H1 (cell line): ENCODE data around the gene RHBDD1. TPM values are rescaled to one million over a fixed set of nuclear protein-coding genes. Genes with fewer than 3 reads are reported as not detected.

ENCODE experiments used
- CTCF ChIA-PET: fragments of 300-600 bp; sonication (Branson Sonifier 250); formaldehyde crosslinking; loops from one replicate; lab custom pipeline; 2021; ENCODE audit not compliant: partially characterized antibody; lab: Charles Lee
- POLR2A ChIA-PET: fragments of 300-600 bp; sonication (Branson Sonifier 250); formaldehyde crosslinking; loops from one replicate; lab custom pipeline; 2021; ENCODE audit warnings: inconsistent platforms; ENCODE audit not compliant: partially characterized antibody; lab: Charles Lee
- DNase-seq, 2 experiments: peaks; one replicate each; pipeline versions ENCODE4 v3.0.0 to v3.0.0-alpha.2; 2010 to 2022; ENCODE audit warnings: low spot score in 2 of 2, low read depth in 1 of 2, mixed read lengths in 1 of 2
- FAIRE-seq: peaks from 2 replicates; lab custom pipeline; 2011; peaks lifted over from hg19 to GRCh38; lab: Jason Lieb, UNC
- H2AFZ ChIP-seq: 2 replicates; pipeline ENCODE4 v1.8.1; 2012; ENCODE audit warnings: low read length, inconsistent platforms
- H2AK5ac ChIP-seq: 2 replicates; pipeline ENCODE4 v1.6.1; 2013; ENCODE audit warnings: low read depth, low read length
- H2BK120ac ChIP-seq: replicated peaks from 2 replicates; pipeline ENCODE3; 2013; ENCODE audit warnings: low read depth, low read length, inconsistent platforms
- H2BK12ac ChIP-seq: 2 replicates; pipeline ENCODE4 v1.6.1; 2013; ENCODE audit warnings: low read depth, low read length
- H2BK15ac ChIP-seq: 2 replicates; pipeline ENCODE4 v1.6.1; 2013; ENCODE audit warnings: low read length
- H2BK20ac ChIP-seq: 2 replicates; pipeline ENCODE4 v1.6.1; 2013; ENCODE audit warnings: low read length
- H2BK5ac ChIP-seq: 2 replicates; pipeline ENCODE4 v1.6.1; 2013; ENCODE audit warnings: low read depth, low read length
- H3K14ac ChIP-seq: 2 replicates; pipeline ENCODE4 v1.6.1; 2013; ENCODE audit warnings: inconsistent platforms; ENCODE audit not compliant: insufficient read length
- H3K18ac ChIP-seq: 2 replicates; pipeline ENCODE4 v1.6.1; 2013; ENCODE audit warnings: low read length; ENCODE audit errors: extremely low read depth
- H3K23ac ChIP-seq: 2 replicates; pipeline ENCODE4 v1.6.1; 2013; ENCODE audit warnings: inconsistent platforms; ENCODE audit not compliant: insufficient read length
- H3K23me2 ChIP-seq: 2 replicates; pipeline ENCODE4 v1.6.1; 2013; ENCODE audit warnings: low read depth, low read length
- H3K27ac ChIP-seq: 2 replicates; pipeline ENCODE4 v1.6.1; 2011; ENCODE audit warnings: low read depth, low read length, inconsistent platforms
- H3K27me3 ChIP-seq, 4 experiments: replicated peaks in 1 of 4; 1 replicate in 1 of 4; 2 replicates in 3 of 4; pipeline versions ENCODE4 v1.6.1 to v1.8.1; 2011 to 2013; ENCODE audit warnings: low read length in 3 of 4, mild to moderate bottlenecking in 3 of 4, inconsistent platforms in 2 of 4, mixed read lengths in 2 of 4, moderate library complexity in 1 of 4; ENCODE audit not compliant: control insufficient read depth in 3 of 4, insufficient read depth in 3 of 4; ENCODE audit errors: extremely low read depth in 1 of 4
- H3K36me3 ChIP-seq, 4 experiments: 2 replicates each; pipeline versions ENCODE4 v1.6.1 to v1.8.1; 2011 to 2013; ENCODE audit warnings: mild to moderate bottlenecking in 4 of 4, low read length in 3 of 4, moderate library complexity in 2 of 4, control low read depth in 1 of 4, inconsistent platforms in 1 of 4; ENCODE audit not compliant: insufficient read depth in 4 of 4, control insufficient read depth in 2 of 4
- H3K4ac ChIP-seq: replicated peaks from 2 replicates; pipeline ENCODE3; 2013; ENCODE audit warnings: low read length, low read depth, mixed read lengths, inconsistent platforms; ENCODE audit not compliant: insufficient read length
- H3K4me1 ChIP-seq, 4 experiments: replicated peaks in 1 of 4; 1 replicate in 1 of 4; 2 replicates in 3 of 4; pipeline versions ENCODE4 v1.6.1 to v1.8.1; 2011 to 2013; ENCODE audit warnings: low read length in 3 of 4, inconsistent platforms in 2 of 4, mixed read lengths in 1 of 4; ENCODE audit not compliant: insufficient read depth in 4 of 4, control insufficient read depth in 3 of 4
- H3K4me2 ChIP-seq, 2 experiments: 2 replicates each; pipeline versions ENCODE4 v1.6.1 to v1.8.1; 2011 to 2013; ENCODE audit warnings: low read depth in 2 of 2, low read length in 2 of 2, control low read depth in 1 of 2, inconsistent platforms in 1 of 2, mild to moderate bottlenecking in 1 of 2; ENCODE audit not compliant: insufficient read depth in 1 of 2
- H3K4me3 ChIP-seq, 4 experiments: fragments of 200-600, 300-600 bp in 1 of 4; sonication (generic), shearing (Covaris generic), sonication (Bioruptor Twin) in 1 of 4; 2 replicates each; pipeline versions ENCODE4 v1.5.1 to v1.8.1; 2011 to 2016; ENCODE audit warnings: low read length in 4 of 4, low read depth in 3 of 4, control low read depth in 2 of 4, inconsistent platforms in 2 of 4, mild to moderate bottlenecking in 2 of 4, mixed read lengths in 1 of 4, moderate library complexity in 1 of 4; ENCODE audit not compliant: insufficient read depth in 2 of 4; ENCODE audit errors: extremely low read depth in 1 of 4
- H3K56ac ChIP-seq: replicated peaks from 2 replicates; pipeline ENCODE3; 2013; ENCODE audit warnings: low read depth, mild to moderate bottlenecking, mixed read lengths, low read length, inconsistent platforms; ENCODE audit not compliant: insufficient read length
- H3K79me1 ChIP-seq: 2 replicates; pipeline ENCODE4 v1.6.1; 2013; ENCODE audit warnings: low read depth, low read length, control low read depth
- H3K79me2 ChIP-seq, 2 experiments: 2 replicates each; pipeline versions ENCODE4 v1.6.1 to v1.8.1; 2012 to 2013; ENCODE audit warnings: low read length in 2 of 2, mild to moderate bottlenecking in 2 of 2, inconsistent platforms in 1 of 2; ENCODE audit not compliant: insufficient read depth in 2 of 2, control insufficient read depth in 1 of 2
- H3K9ac ChIP-seq, 4 experiments: replicated peaks in 1 of 4; 1 replicate in 1 of 4; 2 replicates in 3 of 4; pipeline versions ENCODE4 v1.6.1 to v1.8.1; 2011 to 2013; ENCODE audit warnings: low read depth in 3 of 4, low read length in 3 of 4, control low read depth in 2 of 4, mild to moderate bottlenecking in 2 of 4, moderate library complexity in 2 of 4, inconsistent platforms in 1 of 4; ENCODE audit errors: extremely low read depth in 1 of 4
- H3K9me3 ChIP-seq, 2 experiments: 2 replicates each; pipeline versions ENCODE4 v1.6.1 to v1.8.1; 2012 to 2013; ENCODE audit warnings: mild to moderate bottlenecking in 2 of 2, moderate library complexity in 2 of 2, control low read depth in 1 of 2, inconsistent platforms in 1 of 2, low read depth in 1 of 2, low read length in 1 of 2, mixed read lengths in 1 of 2; ENCODE audit not compliant: insufficient read depth in 2 of 2
- H4K20me1 ChIP-seq, 2 experiments: replicated peaks in 1 of 2; 2 replicates each; pipeline versions ENCODE3 to v1.8.1; 2011 to 2013; ENCODE audit warnings: inconsistent platforms in 2 of 2, low read length in 2 of 2, mild to moderate bottlenecking in 1 of 2; ENCODE audit not compliant: insufficient read depth in 2 of 2, control insufficient read depth in 1 of 2
- H4K5ac ChIP-seq: 2 replicates; pipeline ENCODE4 v1.6.1; 2013; ENCODE audit warnings: low read length, low read depth, mixed read lengths, inconsistent platforms; ENCODE audit not compliant: insufficient read length
- H4K8ac ChIP-seq: 2 replicates; pipeline ENCODE4 v1.8.0; 2013; ENCODE audit warnings: mild to moderate bottlenecking, moderate library complexity, low read length, inconsistent platforms; ENCODE audit not compliant: insufficient read depth; ENCODE audit errors: extremely low read depth
- H4K91ac ChIP-seq: replicated peaks from 2 replicates; pipeline ENCODE3; 2013; ENCODE audit warnings: low read length, mixed read lengths, inconsistent platforms; ENCODE audit not compliant: insufficient read length
- BRCA1 ChIP-seq: IDR thresholded peaks from 2 replicates; pipeline ENCODE4 v1.6.1; 2012; ENCODE audit warnings: low read depth, low read length, improper control_type of control experiment
- CBX8 ChIP-seq: fragments of 300-800, 300-1000 bp; sonication (generic); IDR thresholded peaks from 2 replicates; pipeline ENCODE4 v1.7.1; 2016; ENCODE audit warnings: low read depth, low read length, borderline replicate concordance
- CHD1 ChIP-seq: IDR thresholded peaks from 2 replicates; pipeline ENCODE4 v1.6.1; 2012; ENCODE audit warnings: low read depth, low read length, improper control_type of control experiment
- EGR1 ChIP-seq: IDR thresholded peaks from 2 replicates; pipeline ENCODE4 v1.6.1; 2011; ENCODE audit warnings: low read depth, low read length, borderline replicate concordance
- FOSL1 ChIP-seq: IDR thresholded peaks from 2 replicates; pipeline ENCODE4 v1.6.1; 2011; ENCODE audit warnings: mild to moderate bottlenecking, low read depth, low read length, moderate library complexity; ENCODE audit not compliant: insufficient read depth
- HDAC2 ChIP-seq, 2 experiments: fragments of 300-600 bp in 1 of 2; sonication (generic) in 1 of 2; IDR thresholded peaks; 2 replicates each; pipeline ENCODE4 v1.6.1; 2011 to 2012; ENCODE audit warnings: low read depth in 2 of 2, low read length in 2 of 2, mild to moderate bottlenecking in 2 of 2, moderate library complexity in 2 of 2, borderline replicate concordance in 1 of 2, inconsistent platforms in 1 of 2
- HDAC6 ChIP-seq: IDR thresholded peaks from one replicate; pipeline ENCODE4 v1.7.1; 2012; ENCODE audit warnings: low read depth, mild to moderate bottlenecking, inconsistent platforms, low read length, moderate library complexity
- PHF8 ChIP-seq: fragments of 200-600 bp; sonication (generic); conservative IDR thresholded peaks from 2 replicates; pipeline ENCODE4 v1.7.1; 2012; ENCODE audit warnings: low read depth, mild to moderate bottlenecking, inconsistent platforms, low read length, moderate library complexity
- SP1 ChIP-seq: IDR thresholded peaks from 2 replicates; pipeline ENCODE4 v1.6.1; 2011; ENCODE audit warnings: low read depth, low read length
- TCF12 ChIP-seq: IDR thresholded peaks from 2 replicates; pipeline ENCODE4 v1.6.1; 2011; ENCODE audit warnings: low read depth, mild to moderate bottlenecking, low read length
- WGBS, 2 experiments: shearing (Covaris generic) in 1 of 2; methylation state at CpG; one replicate each; pipeline versions ENCODE4 v1.1.6 to v1.1.7; 2013 to 2015; ENCODE audit warnings: low lambda C conversion rate in 2 of 2, mixed read lengths in 2 of 2, inconsistent platforms in 1 of 2, low coverage in 1 of 2, missing lambda C conversion rate in 1 of 2; ENCODE audit not compliant: insufficient replicate concordance in 2 of 2, insufficient coverage in 1 of 2, insufficient read length in 1 of 2; ENCODE audit errors: extremely low coverage in 1 of 2, missing lambda C conversion rate in 1 of 2; 5-methylcytosine and 5-hydroxymethylcytosine counted together
- polyA plus RNA-seq, 7 experiments: library from polyadenylated mRNA; depleted of rRNA in 3 of 7; stranded (reverse) in 5 of 7; unstranded in 2 of 7; fragments of >200 nt in 5 of 7; fragments of 200-250 nt in 2 of 7; gene quantifications; 1 replicate in 5 of 7; 2 replicates in 1 of 7; 4 replicates in 1 of 7; pipeline versions ENCODE4 v1.2.1 to v1.2.3, GENCODE V29; 2011 to 2013; ENCODE audit warnings: missing spikeins in 2 of 7, mixed read lengths in 2 of 7
- total RNA-seq: library from RNA; stranded (reverse); fragmentation: NEBNext Ultra II Directional; extraction: Animal tissue kit (Norgen Biotek cat#: 25700); gene quantifications from 2 replicates; pipeline ENCODE4 v1.2.1, GENCODE V29; 2021

The RHBDD1 gene
- total and polyA plus RNA-seq, 2 of the 8 experiments (the other 6 are each of a cell fraction or from before 2014, with no cell fraction given), result 10.5 to 23.1 TPM

GRCh38 chr2:226911932-226912331, 76.1 kb downstream of the RHBDD1 start:
- 90% methylated on average over 3 of the region's 3 CpGs; no CpG with 5 or more reads in 1 of the 2 experiments for WGBS, 2 experiments
- Histone ChIP-seq H3K9ac (no peak overlapping the region), H2BK15ac (no peak overlapping the region), H3K27ac (no peak overlapping the region), H3K18ac (no peak overlapping the region), H3K4ac (no peak overlapping the region), H3K4me1 (no peaks in the 10 kb centered on the region), H2AFZ (no peak overlapping the region), H3K23me2 (no peaks in the 10 kb centered on the region), H3K36me3 (no peaks in the 10 kb centered on the region), H3K9me3 (no peaks in the 10 kb centered on the region), H3K4me3 (no peak overlapping the region), H2BK20ac (no peak overlapping the region), H3K79me2 (no peaks in the 10 kb centered on the region), H4K8ac (no peak overlapping the region), H3K23ac (no peak overlapping the region), H3K14ac (no peak overlapping the region), H2BK12ac (no peak overlapping the region), H3K56ac (no peak overlapping the region), H4K20me1 (no peaks in the 10 kb centered on the region), H3K4me2 (no peak overlapping the region), H4K91ac (no peak overlapping the region), H2AK5ac (no peak overlapping the region), H3K27me3 (no peaks in the 10 kb centered on the region), H4K5ac (no peak overlapping the region), H3K79me1 (no peaks in the 10 kb centered on the region), H2BK5ac (no peak overlapping the region), H2BK120ac (no peak overlapping the region)
- ChIA-PET CTCF (interaction anchor here (0.6 kb wide), 1 partner anchor 60 kb away, joined by 3 read pairs; no protein-coding TSS in a partner anchor), POLR2A (no interaction called here)
- no peak for FAIRE-seq
- TF ChIP-seq EGR1 (no peak), TCF12 (no peak), HDAC6 (no peak), FOSL1 (no peak), BRCA1 (no peak), CBX8 (no peak), SP1 (no peak), CHD1 (no peak), HDAC2 (IDR thresholded peaks at IDR 0.05; ENCODE audit: borderline replicate concordance in 1 of 2, low read depth in 2 of 2, low read length in 2 of 2) (no peak), PHF8 (no peak)
- no peak for DNase-seq
